Glomerular visceral epithelial cell (primary cell): ENCODE results near the gene AKT1.
"Not testable (repeated sequence)": the region's sequence is repeated elsewhere in the genome, so short reads cannot be mapped to it uniquely, and the experiment has no call there.

Source experiments
- DNase-seq: peaks from one replicate; pipeline ENCODE4 v3.0.0-alpha.2; 2016; ENCODE audit errors: extremely low spot score

AKT1 gene

GRCh38 chr14:104794993-104795780, at the start of gene AKT1:
TSS of gene AKT1 (minus strand) at chr14:104795748. CDS start at chr14:104792643, 3,105 bp downstream.
- DNase-seq, result peak; percentile 69

- no peak for DNase-seq
Measured at GRCh38 chr14:104845033-104845666, 49.6 kb upstream of the AKT1 start.

- DNase-seq, result no peak
Measured at GRCh38 chr14:104844306-104845032, 48.9 kb upstream of the AKT1 start.

- DNase-seq, result no peak
Measured at GRCh38 chr14:104843442-104844305, 48.1 kb upstream of the AKT1 start.

GRCh38 chr14:104843006-104843405, 47.5 kb upstream of the AKT1 start:
- DNase-seq, result no peak

- no peak for DNase-seq
Measured at GRCh38 chr14:104841730-104842129, 46.2 kb upstream of the AKT1 start.

- DNase-seq, result not testable (repeated sequence)
Measured at GRCh38 chr14:104836171-104836935, 40.8 kb upstream of the AKT1 start.

- no peak for DNase-seq
Measured at GRCh38 chr14:104830781-104831180, 35.2 kb upstream of the AKT1 start.

- peak; percentile 52 for DNase-seq
Measured at GRCh38 chr14:104827177-104828055, 31.9 kb upstream of the AKT1 start.

- DNase-seq, result no peak
Measured at GRCh38 chr14:104826861-104827176, 31.3 kb upstream of the AKT1 start.

- DNase-seq, result peak; percentile 92
Measured at GRCh38 chr14:104826189-104826860, 30.8 kb upstream of the AKT1 start.

- DNase-seq, result no peak
Measured at GRCh38 chr14:104824353-104824997, 28.9 kb upstream of the AKT1 start.

- no peak for DNase-seq
Measured at GRCh38 chr14:104822821-104823615, 27.5 kb upstream of the AKT1 start.

- no peak for DNase-seq
Measured at GRCh38 chr14:104821971-104822608, 26.5 kb upstream of the AKT1 start.

GRCh38 chr14:104821229-104821945, 25.8 kb upstream of the AKT1 start:
- no peak for DNase-seq

GRCh38 chr14:104820669-104821228, 25.2 kb upstream of the AKT1 start:
- peak; percentile 84 for DNase-seq

GRCh38 chr14:104819361-104819781, 23.8 kb upstream of the AKT1 start:
- DNase-seq, result no peak
